Measurements from ENCODE around the gene DRAM1. TPM values are rescaled to one million over a fixed set of nuclear protein-coding genes. Genes with fewer than 3 reads are reported as not detected.
A peak's percentile ranks its signal among the peaks of the same experiment; 100 is the strongest.

The DRAM1 gene
- total RNA-seq, 4 donors from 2014 or later, result 22.3 to 37.5 (median 25.4) TPM

GRCh38 chr12:101924618-101925017 is 47.2 kb downstream of the DRAM1 start:
- no peak for TF ChIP-seq CTCF (IDR thresholded peaks at IDR 0.05)
- no peak for ATAC-seq (ENCODE audit: low FRiP score)
- DNase-seq (ENCODE audit: low spot score), result no peak

GRCh38 chr12:101925361-101925760 is 48.0 kb downstream of the DRAM1 start:
- TF ChIP-seq CTCF (IDR thresholded peaks at IDR 0.05), result no peak
- DNase-seq (ENCODE audit: low spot score), result peak; percentile 48
- ATAC-seq (ENCODE audit: low FRiP score), result peak; percentile 97

GRCh38 chr12:101925935-101926334 is 48.6 kb downstream of the DRAM1 start:
- no peak for TF ChIP-seq CTCF (IDR thresholded peaks at IDR 0.05)
- ATAC-seq (ENCODE audit: low FRiP score) (no peak), DNase-seq (ENCODE audit: low spot score) (no peak)

- TF ChIP-seq CTCF (IDR thresholded peaks at IDR 0.05), result no peak
- peak; percentile 38 for ATAC-seq (ENCODE audit: low FRiP score)
- no peak for DNase-seq (ENCODE audit: low spot score)
Measured at GRCh38 chr12:101927036-101927435, 49.7 kb downstream of the DRAM1 start.

- no peak for ATAC-seq (ENCODE audit: low FRiP score)
Measured at GRCh38 chr12:101927999-101928398, 50.6 kb downstream of the DRAM1 start.

GRCh38 chr12:101928556-101928955 is 51.2 kb downstream of the DRAM1 start:
- TF ChIP-seq CTCF (IDR thresholded peaks at IDR 0.05), result no peak
- no peak for DNase-seq (ENCODE audit: low spot score)
- ATAC-seq (ENCODE audit: low FRiP score), result no peak

More at GRCh38 chr12:101927999-101928398, 50.6 kb downstream of the DRAM1 start:
- DNase-seq (ENCODE audit: low spot score), result no peak
- no peak for TF ChIP-seq CTCF (IDR thresholded peaks at IDR 0.05)

GRCh38 chr12:101929365-101930041 is 52.1 kb downstream of the DRAM1 start:
- no peak for DNase-seq (ENCODE audit: low spot score)

More at GRCh38 chr12:101929365-101930041, 52.1 kb downstream of the DRAM1 start:
- no peak for TF ChIP-seq CTCF (IDR thresholded peaks at IDR 0.05)
- no peak for ATAC-seq (ENCODE audit: low FRiP score)

Measured in omental fat pad (tissue), 4 donors.